Measurements from ENCODE around the gene CFAP210.

Gene CFAP210

GRCh38 chr2:169641464-169641863 lies 52.7 kb downstream of the CFAP210 start:
- TF ChIP-seq, protein P1, sequence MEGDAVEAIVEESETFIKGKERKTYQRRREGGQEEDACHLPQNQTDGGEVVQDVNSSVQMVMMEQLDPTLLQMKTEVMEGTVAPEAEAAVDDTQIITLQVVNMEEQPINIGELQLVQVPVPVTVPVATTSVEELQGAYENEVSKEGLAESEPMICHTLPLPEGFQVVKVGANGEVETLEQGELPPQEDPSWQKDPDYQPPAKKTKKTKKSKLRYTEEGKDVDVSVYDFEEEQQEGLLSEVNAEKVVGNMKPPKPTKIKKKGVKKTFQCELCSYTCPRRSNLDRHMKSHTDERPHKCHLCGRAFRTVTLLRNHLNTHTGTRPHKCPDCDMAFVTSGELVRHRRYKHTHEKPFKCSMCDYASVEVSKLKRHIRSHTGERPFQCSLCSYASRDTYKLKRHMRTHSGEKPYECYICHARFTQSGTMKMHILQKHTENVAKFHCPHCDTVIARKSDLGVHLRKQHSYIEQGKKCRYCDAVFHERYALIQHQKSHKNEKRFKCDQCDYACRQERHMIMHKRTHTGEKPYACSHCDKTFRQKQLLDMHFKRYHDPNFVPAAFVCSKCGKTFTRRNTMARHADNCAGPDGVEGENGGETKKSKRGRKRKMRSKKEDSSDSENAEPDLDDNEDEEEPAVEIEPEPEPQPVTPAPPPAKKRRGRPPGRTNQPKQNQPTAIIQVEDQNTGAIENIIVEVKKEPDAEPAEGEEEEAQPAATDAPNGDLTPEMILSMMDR (IDR thresholded peaks at IDR 0.05; ENCODE audit: borderline replicate concordance, control extremely low read depth, extremely low read depth, insufficient read depth, missing control alignments) = no peak
- DNase-seq (ENCODE audit: low spot score) = no peak
- in situ Hi-C loops (cut with MboI; ENCODE audit: low sequenced_read_pairs, unreplicated experiment) = no loop called here

DNA sequence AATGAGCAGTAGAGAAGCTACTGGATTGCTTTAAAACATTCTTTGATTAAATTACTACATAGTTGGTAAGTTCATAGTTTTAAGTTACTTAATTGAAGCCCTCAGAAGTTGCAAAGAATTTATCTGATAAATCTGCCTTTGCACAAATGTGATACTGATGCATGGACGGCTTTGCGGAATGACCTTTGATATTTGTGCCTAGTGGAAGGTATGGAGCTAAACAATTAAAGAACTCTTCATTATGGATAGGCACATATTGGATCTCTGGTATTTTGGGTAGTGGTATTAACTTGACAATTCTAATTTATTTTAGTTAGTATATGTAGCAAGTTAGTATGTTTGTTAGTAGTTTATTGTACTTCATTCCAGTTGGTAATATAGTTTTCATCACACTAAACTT lies 54.1 kb downstream of the CFAP210 start:
- DNase-seq (ENCODE audit: low spot score) = no peak
- TF ChIP-seq, protein P1 (IDR thresholded peaks at IDR 0.05; ENCODE audit: borderline replicate concordance, control extremely low read depth, extremely low read depth, insufficient read depth, missing control alignments) = no peak
- in situ Hi-C loops (cut with MboI; ENCODE audit: low sequenced_read_pairs, unreplicated experiment) = no loop called here

DNA sequence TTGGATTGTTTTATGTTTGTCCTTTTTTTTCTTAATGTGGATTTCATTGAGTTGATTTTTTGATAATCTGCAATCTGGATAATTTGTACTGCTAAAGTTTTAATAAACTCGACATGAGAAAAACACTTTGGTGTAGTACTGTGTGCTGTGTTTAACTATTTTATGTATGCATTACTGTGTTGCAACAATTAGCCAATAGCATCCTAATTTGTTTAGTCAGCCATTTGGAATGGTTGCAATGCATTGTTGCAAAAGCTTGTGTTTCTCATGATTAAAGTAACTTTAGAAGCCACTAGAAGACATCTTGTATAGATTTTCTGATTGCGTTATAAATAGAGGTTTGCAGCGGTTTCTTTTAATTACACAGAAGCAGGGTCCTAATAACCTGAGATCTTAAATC lies 56.6 kb downstream of the CFAP210 start:
- in situ Hi-C loops (cut with MboI; ENCODE audit: low sequenced_read_pairs, unreplicated experiment) = no loop called here
- no peak for DNase-seq (ENCODE audit: low spot score)

DNA sequence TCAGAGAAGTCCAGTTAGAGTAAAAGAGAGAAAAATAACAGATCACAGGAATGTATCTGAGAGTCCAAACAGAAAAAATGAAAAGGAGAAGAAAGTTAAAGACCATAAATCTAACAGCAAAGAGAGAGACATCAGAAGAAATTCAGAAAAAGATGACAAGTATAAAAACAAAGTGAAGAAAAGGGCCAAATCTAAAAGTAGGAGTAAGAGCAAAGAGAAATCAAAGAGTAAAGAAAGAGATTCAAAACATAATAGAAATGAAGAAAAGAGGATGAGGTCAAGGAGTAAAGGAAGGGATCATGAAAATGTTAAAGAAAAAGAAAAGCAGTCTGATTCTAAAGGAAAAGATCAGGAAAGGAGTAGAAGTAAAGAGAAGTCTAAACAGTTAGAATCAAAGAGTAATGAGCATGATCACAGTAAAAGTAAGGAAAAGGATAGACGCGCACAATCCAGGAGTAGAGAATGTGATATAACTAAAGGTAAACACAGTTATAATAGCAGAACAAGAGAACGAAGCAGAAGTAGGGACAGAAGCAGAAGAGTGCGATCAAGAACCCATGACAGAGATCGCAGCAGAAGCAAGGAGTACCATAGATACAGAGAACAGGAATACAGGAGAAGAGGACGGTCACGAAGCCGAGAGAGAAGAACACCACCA lies 57.6 kb downstream of the CFAP210 start:
- in situ Hi-C loops (cut with MboI; ENCODE audit: low sequenced_read_pairs, unreplicated experiment) = no loop called here
- DNase-seq (ENCODE audit: low spot score) = no peak
- TF ChIP-seq, protein P1 (IDR thresholded peaks at IDR 0.05; ENCODE audit: borderline replicate concordance, control extremely low read depth, extremely low read depth, insufficient read depth, missing control alignments) = no peak

More for the DNA sequence above, 56.6 kb downstream of the CFAP210 start:
- TF ChIP-seq, protein P1 (IDR thresholded peaks at IDR 0.05; ENCODE audit: borderline replicate concordance, control extremely low read depth, extremely low read depth, insufficient read depth, missing control alignments) = no peak

DNA sequence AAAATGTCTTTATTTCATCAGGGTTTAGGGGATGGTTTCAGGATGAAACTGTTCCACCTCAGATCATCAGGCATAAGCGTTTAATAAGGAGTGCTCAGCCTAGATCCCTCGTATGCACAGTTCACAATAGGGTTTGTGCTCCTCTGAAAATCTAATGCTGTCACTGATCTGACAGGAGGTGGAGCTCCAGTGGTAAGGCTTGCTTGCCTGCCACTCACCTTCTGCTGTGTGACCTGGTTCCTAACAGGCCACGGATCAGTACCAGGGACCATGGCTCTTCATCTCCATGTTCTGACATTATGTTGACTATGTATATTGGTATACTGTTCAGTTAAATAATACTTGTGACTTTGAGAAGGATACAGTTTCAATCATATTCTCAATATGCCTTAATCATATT lies 68.4 kb downstream of the CFAP210 start:
- no peak for DNase-seq (ENCODE audit: low spot score)
- TF ChIP-seq, protein P1 (IDR thresholded peaks at IDR 0.05; ENCODE audit: borderline replicate concordance, control extremely low read depth, extremely low read depth, insufficient read depth, missing control alignments) = no peak
- in situ Hi-C loops (cut with MboI; ENCODE audit: low sequenced_read_pairs, unreplicated experiment) = no loop called here

GRCh38 chr2:169623235-169623634 lies 71.0 kb downstream of the CFAP210 start:
- TF ChIP-seq, protein P1 (IDR thresholded peaks at IDR 0.05; ENCODE audit: borderline replicate concordance, control extremely low read depth, extremely low read depth, insufficient read depth, missing control alignments) = no peak
- in situ Hi-C loops (cut with MboI; ENCODE audit: low sequenced_read_pairs, unreplicated experiment) = no loop called here
- DNase-seq (ENCODE audit: low spot score) = no peak

All from GM13976 (cell line).